ENCODE results near the gene RXRG. TPM values are rescaled to one million over a fixed set of nuclear protein-coding genes. Genes with fewer than 3 reads are reported as not detected.
A peak's percentile ranks its signal among the peaks of the same experiment; 100 is the strongest.

Gene RXRG
- total and polyA plus RNA-seq, 8 donors, result 0.32 to 10.4 (median 1.3) TPM

- no peak for FAIRE-seq
- H3K4me1 ChIP-seq, result no peaks in the 10 kb centered on the region
- no peak for ATAC-seq
- no peak for TF ChIP-seq CTCF (IDR thresholded peaks at IDR 0.05)
- no peak overlapping the region for H3K4me3 ChIP-seq
- no peaks in the 10 kb centered on the region for H3K36me3 ChIP-seq
- no peak for DNase-seq
- WGBS, 2 donors, result 74 to 76% methylated on average over 5 of the region's 5 CpGs
- H3K9me3 ChIP-seq, result no peaks in the 10 kb centered on the region
- intact Hi-C loops (cut with DNase I), result no loop called here
- no peaks in the 10 kb centered on the region for H3K27me3 ChIP-seq
- no peak overlapping the region for H3K27ac ChIP-seq
Observed at GRCh38 chr1:165485716-165486115, 40.8 kb upstream of the RXRG start.

GRCh38 chr1:165484532-165484931 is 39.6 kb upstream of the RXRG start:
- intact Hi-C loops (cut with DNase I), result no loop called here
- no peaks in the 10 kb centered on the region for H3K4me1 ChIP-seq
- H3K9me3 ChIP-seq, result no peaks in the 10 kb centered on the region
- no peak for TF ChIP-seq CTCF (IDR thresholded peaks at IDR 0.05)
- no peak for FAIRE-seq
- ATAC-seq, result no peak
- H3K27me3 ChIP-seq, result no peaks in the 10 kb centered on the region
- H3K4me3 ChIP-seq, result no peak overlapping the region
- 97 to 98% methylated on average over 1 of the region's 1 CpG for WGBS, 2 donors
- no peaks in the 10 kb centered on the region for H3K36me3 ChIP-seq
- no peak for DNase-seq
- H3K27ac ChIP-seq, result no peak overlapping the region

- DNase-seq (no peak), FAIRE-seq (no peak), ATAC-seq (no peak)
- H3K36me3 ChIP-seq, result no peaks in the 10 kb centered on the region
- no peak overlapping the region for H3K4me3 ChIP-seq
- WGBS, 2 donors, result 81 to 89% methylated on average over 4 of the region's 4 CpGs
- H3K27me3 ChIP-seq, result no peaks in the 10 kb centered on the region
- no peaks in the 10 kb centered on the region for H3K4me1 ChIP-seq
- no peak for TF ChIP-seq CTCF (IDR thresholded peaks at IDR 0.05)
- H3K27ac ChIP-seq, result no peak overlapping the region
- intact Hi-C loops (cut with DNase I), result no loop called here
- H3K9me3 ChIP-seq, result no peaks in the 10 kb centered on the region
Observed at GRCh38 chr1:165483412-165483811, 38.5 kb upstream of the RXRG start.

GRCh38 chr1:165481820-165482532 is 37.0 kb upstream of the RXRG start:
- no peak overlapping the region for H3K27ac ChIP-seq
- TF ChIP-seq CTCF (IDR thresholded peaks at IDR 0.05), result no peak
- ATAC-seq, result peak in 3 of 4 donors; percentile 63 to 67 (median 64)
- peak in 1 of 6 donors; percentile 23 for DNase-seq
- H3K36me3 ChIP-seq, result no peaks in the 10 kb centered on the region
- H3K4me1 ChIP-seq, result no peaks in the 10 kb centered on the region
- FAIRE-seq, result no peak
- no peak overlapping the region for H3K4me3 ChIP-seq
- H3K27me3 ChIP-seq, result no peaks in the 10 kb centered on the region
- 50 to 60% methylated on average over 6 of the region's 6 CpGs for WGBS, 2 donors
- intact Hi-C loops (cut with DNase I), result no loop called here
- H3K9me3 ChIP-seq, result no peaks in the 10 kb centered on the region

GRCh38 chr1:165476776-165477175 is 31.9 kb upstream of the RXRG start:
- no peak for TF ChIP-seq CTCF (IDR thresholded peaks at IDR 0.05)
- ATAC-seq (no peak), FAIRE-seq (no peak), DNase-seq (no peak)
- Histone ChIP-seq H3K27ac (no peak overlapping the region), H3K4me3 (no peak overlapping the region), H3K4me1 (no peaks in the 10 kb centered on the region), H3K9me3 (no peaks in the 10 kb centered on the region), H3K27me3 (no peaks in the 10 kb centered on the region), H3K36me3 (no peaks in the 10 kb centered on the region)
- WGBS, 2 donors, result 59 to 70% methylated on average over 1 of the region's 1 CpG
- intact Hi-C loops (cut with DNase I), result no loop called here

Measured in pancreas (tissue), 10 donors.